Thyroid gland (tissue), 4 donors: ENCODE data around the gene SNAPC4. TPM values are rescaled to one million over a fixed set of nuclear protein-coding genes. Genes with fewer than 3 reads are reported as not detected.

Experiments used
- DNase-seq, 2 donors: peaks; one replicate each; pipeline ENCODE4 v3.0.0-alpha.2; 2019
- H3K27ac ChIP-seq, 3 donors: fragments of 200-600 bp; sonication (generic); 1 replicate in 2 of 3; 2 replicates in 1 of 3; pipeline ENCODE4 v1.5.1; 2016 to 2019; ENCODE audit warnings: mild to moderate bottlenecking in 1 of 3, moderate library complexity in 1 of 3
- H3K27me3 ChIP-seq: fragments of 200-600 bp; sonication (generic); one replicate; pipeline ENCODE4 v1.5.1; 2019
- H3K36me3 ChIP-seq, 2 donors: fragments of 200-600 bp; sonication (generic); one replicate each; pipeline ENCODE4 v1.5.1; 2016 to 2019
- H3K4me1 ChIP-seq, 2 donors: fragments of 200-600 bp; sonication (generic); one replicate each; pipeline ENCODE4 v1.5.1; 2017 to 2019
- H3K4me3 ChIP-seq, 3 donors: fragments of 200-600 bp; sonication (generic); replicated peaks in 1 of 3; 1 replicate in 2 of 3; 2 replicates in 1 of 3; pipeline ENCODE4 v1.5.1; 2016; ENCODE audit warnings: mild to moderate bottlenecking in 1 of 3
- H3K9me3 ChIP-seq: fragments of 200-600 bp; sonication (generic); one replicate; pipeline ENCODE4 v1.5.1; 2017
- POLR2A ChIP-seq, 2 donors: fragments of 450-650 bp; IDR thresholded peaks; one replicate each; pipeline ENCODE4 v1.6.1; 2017; ENCODE audit warnings: antibody characterized with exemption in 2 of 2, mild to moderate bottlenecking in 2 of 2, moderate library complexity in 1 of 2
- WGBS, 2 donors: methylation state at CpG; one replicate each; pipeline ENCODE4 v1.1.5; 2017; 5-methylcytosine and 5-hydroxymethylcytosine counted together
- intact Hi-C: fragments of 100-400 bp; cut with DNase I; formaldehyde crosslinking; loops from one replicate; pipeline ENCODE4 v1.15.1; 2023
- total RNA-seq, 4 donors: library from RNA; depleted of rRNA; stranded (reverse); fragments of >200 nt; gene quantifications; one replicate each; pipeline ENCODE4 v1.2.3, GENCODE V29; 2016
- TF ChIP-seq, protein P1 (sequence below), 6 experiments: fragments of 200-600 bp in 3 of 6; fragments of 450-650 bp in 3 of 6; sonication (generic) in 3 of 6; IDR thresholded peaks; one replicate each; pipeline ENCODE4 v1.5.1; 2016 to 2019; ENCODE audit warnings: antibody characterized with exemption in 6 of 6, mild to moderate bottlenecking in 2 of 6, inconsistent platforms in 1 of 6, moderate library complexity in 1 of 6

The SNAPC4 gene
- total RNA-seq, 4 donors from 2014 or later = 7.0 to 8.0 (median 7.5) TPM

DNA sequence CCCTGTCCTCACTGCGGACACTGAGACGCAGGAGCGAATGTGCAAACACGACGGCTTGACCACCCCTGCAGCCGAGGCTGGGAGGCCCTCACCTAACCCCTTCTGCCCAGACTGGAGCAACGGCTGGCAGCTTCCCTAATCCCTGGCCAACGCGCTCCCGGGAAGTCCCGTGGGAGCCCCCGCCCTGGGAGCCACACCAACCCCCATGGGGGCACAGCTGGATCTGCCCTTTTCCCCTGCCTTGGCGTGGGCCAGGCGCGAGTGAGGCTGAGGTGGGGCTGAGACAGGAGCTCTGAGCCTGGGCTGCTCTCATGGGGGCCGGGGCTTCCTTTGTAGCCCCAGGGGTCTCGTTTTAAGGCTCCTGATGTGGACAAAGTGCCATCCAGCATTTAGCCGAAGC, 31.8 kb downstream of the SNAPC4 start:
- no peaks in the 10 kb centered on the region for H3K36me3 ChIP-seq
- DNase-seq = no peak
- peaks cover 8 to 19% of the 10 kb centered on the region in 2 donors for H3K4me1 ChIP-seq
- H3K27me3 ChIP-seq = no peaks in the 10 kb centered on the region
- TF ChIP-seq, protein P1, sequence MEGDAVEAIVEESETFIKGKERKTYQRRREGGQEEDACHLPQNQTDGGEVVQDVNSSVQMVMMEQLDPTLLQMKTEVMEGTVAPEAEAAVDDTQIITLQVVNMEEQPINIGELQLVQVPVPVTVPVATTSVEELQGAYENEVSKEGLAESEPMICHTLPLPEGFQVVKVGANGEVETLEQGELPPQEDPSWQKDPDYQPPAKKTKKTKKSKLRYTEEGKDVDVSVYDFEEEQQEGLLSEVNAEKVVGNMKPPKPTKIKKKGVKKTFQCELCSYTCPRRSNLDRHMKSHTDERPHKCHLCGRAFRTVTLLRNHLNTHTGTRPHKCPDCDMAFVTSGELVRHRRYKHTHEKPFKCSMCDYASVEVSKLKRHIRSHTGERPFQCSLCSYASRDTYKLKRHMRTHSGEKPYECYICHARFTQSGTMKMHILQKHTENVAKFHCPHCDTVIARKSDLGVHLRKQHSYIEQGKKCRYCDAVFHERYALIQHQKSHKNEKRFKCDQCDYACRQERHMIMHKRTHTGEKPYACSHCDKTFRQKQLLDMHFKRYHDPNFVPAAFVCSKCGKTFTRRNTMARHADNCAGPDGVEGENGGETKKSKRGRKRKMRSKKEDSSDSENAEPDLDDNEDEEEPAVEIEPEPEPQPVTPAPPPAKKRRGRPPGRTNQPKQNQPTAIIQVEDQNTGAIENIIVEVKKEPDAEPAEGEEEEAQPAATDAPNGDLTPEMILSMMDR (IDR thresholded peaks at IDR 0.05) = no peak
- no peak for TF ChIP-seq POLR2A (IDR thresholded peaks at IDR 0.05)
- no peak overlapping the region for H3K4me3 ChIP-seq
- WGBS, 2 donors = 68 to 77% methylated on average over 6 to 15 of the region's 18 CpGs
- H3K9me3 ChIP-seq = no peaks in the 10 kb centered on the region
- H3K27ac ChIP-seq = no peak overlapping the region
- intact Hi-C loops = loop anchor here (10.0 kb wide), 1 partner anchor 243 kb away; no protein-coding TSS in a partner anchor

DNA sequence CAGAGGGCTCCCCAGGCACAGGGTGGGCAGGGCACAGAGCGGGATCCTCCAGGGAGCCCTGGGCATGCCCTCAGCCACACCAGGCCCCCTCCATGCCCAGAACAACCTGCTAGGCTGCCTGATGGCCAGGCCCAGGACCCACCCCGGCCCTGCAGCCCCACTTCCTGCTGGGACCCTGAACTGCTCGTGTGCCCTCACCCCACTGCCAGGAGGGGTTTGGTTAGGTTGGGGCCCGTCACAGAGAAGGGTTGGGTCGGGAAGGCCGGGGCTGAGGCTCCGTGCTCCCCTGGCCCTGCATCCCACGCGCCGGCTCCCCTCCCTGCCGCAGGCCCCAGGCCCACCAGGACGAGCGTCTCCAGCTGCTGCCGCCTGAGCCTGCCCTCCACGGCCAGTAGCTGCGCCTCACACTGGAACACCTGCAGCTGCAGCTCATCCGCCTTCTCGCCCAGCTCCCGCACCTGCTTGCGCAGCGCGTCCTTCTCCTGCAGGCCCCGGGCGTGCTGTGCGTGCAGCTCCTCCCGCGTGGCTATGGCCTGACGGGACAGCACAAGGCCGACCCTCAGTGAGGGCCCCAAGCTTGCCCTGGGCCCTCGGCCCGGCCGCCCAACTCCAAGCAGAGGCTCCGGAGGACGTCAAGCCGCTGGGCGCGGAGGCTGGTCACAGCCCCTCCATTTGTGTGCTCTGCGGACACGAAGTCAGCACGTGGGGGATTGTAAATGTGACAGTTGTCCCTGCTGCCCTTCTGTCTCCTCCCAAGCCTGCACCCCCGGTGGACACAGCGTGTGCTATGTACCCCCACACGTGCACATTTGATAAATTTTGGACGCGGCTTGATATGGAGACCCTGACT, 32.4 kb downstream of the SNAPC4 start:
- TF ChIP-seq, protein P1 (IDR thresholded peaks at IDR 0.05) = no peak
- H3K4me3 ChIP-seq = no peak overlapping the region
- no peak for DNase-seq

DNA sequence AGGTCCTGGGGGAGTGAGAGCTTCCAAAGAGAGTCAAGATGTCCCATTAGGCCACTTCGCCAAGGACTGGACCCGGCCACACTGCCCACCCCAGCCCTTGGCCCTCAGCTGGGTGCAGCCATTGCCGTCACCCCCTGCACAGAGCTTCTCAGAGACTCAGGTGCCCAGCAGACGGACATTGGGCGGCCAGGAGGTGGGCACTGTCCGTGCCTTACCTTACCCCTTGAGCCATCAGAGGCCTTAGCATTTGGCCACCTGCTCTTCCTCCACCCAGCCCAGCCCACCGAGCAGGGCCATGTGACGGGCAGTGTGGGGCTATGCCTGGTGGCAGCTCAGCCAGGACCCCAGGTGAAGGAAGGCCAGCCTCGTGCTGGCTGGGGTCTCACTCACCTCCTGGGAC, 33.1 kb downstream of the SNAPC4 start:
- Histone ChIP-seq H3K27me3 (no peaks in the 10 kb centered on the region), H3K4me1 (peaks cover 8 to 15% of the 10 kb centered on the region in 2 donors), H3K27ac (no peak overlapping the region), H3K4me3 (no peak overlapping the region), H3K9me3 (no peaks in the 10 kb centered on the region), H3K36me3 (no peaks in the 10 kb centered on the region)
- intact Hi-C loops = loop anchor here (10.0 kb wide), 1 partner anchor 242 kb away; no protein-coding TSS in a partner anchor
- no peak for DNase-seq
- no peak for TF ChIP-seq POLR2A (IDR thresholded peaks at IDR 0.05)
- TF ChIP-seq, protein P1 (IDR thresholded peaks at IDR 0.05) = no peak
- WGBS, 2 donors = 84% methylated on average over 6 of the region's 9 CpGs; no CpG with 5 or more reads in 1 of the 2 donors

More for the DNA sequence above, 32.4 kb downstream of the SNAPC4 start:
- WGBS, 2 donors = 89 to 92% methylated on average over 8 to 29 of the region's 45 CpGs
- Histone ChIP-seq H3K36me3 (no peaks in the 10 kb centered on the region), H3K27me3 (no peaks in the 10 kb centered on the region), H3K9me3 (no peaks in the 10 kb centered on the region), H3K27ac (no peak overlapping the region), H3K4me1 (peaks cover 8 to 17% of the 10 kb centered on the region in 2 donors)
- intact Hi-C loops = loop anchor here (10.0 kb wide), 1 partner anchor 243 kb away; no protein-coding TSS in a partner anchor

DNA sequence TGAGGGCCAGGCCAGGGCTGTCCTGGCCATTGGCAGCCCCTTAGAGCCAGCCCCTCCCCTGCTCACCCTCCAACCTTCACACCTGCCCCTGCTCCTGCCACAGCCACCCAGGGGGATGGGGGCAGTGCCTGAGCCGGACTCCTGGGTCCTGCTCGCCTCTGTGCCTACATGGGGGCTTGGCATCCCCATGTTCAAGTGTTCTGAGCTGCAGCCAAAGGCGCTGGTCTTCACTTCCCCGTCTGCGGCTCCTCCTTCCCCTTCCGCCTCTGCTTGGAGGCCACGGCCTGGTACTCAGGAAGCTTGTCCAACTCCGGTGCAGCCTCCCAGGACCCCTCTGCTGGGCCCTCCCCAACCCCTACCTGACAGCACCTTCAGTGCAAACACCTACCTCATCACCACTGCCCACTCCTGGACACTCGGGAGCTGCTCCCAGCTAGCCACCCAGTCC, 34.2 kb downstream of the SNAPC4 start:
- no peaks in the 10 kb centered on the region for H3K9me3 ChIP-seq
- H3K27me3 ChIP-seq = no peaks in the 10 kb centered on the region
- peaks cover 8 to 15% of the 10 kb centered on the region in 2 donors for H3K4me1 ChIP-seq
- H3K4me3 ChIP-seq = no peak overlapping the region
- H3K36me3 ChIP-seq = no peaks in the 10 kb centered on the region
- WGBS, 2 donors = 67 to 76% methylated on average over 9 of the region's 9 CpGs
- no peak for DNase-seq
- no peak overlapping the region for H3K27ac ChIP-seq
- intact Hi-C loops = loop anchor here (10.0 kb wide), 1 partner anchor 241 kb away; no protein-coding TSS in a partner anchor
- TF ChIP-seq, protein P1 (IDR thresholded peaks at IDR 0.05) = no peak
